ENCODE data around the gene NABP1. TPM values are rescaled to one million over a fixed set of nuclear protein-coding genes. Genes with fewer than 3 reads are reported as not detected.

NABP1 gene
- total RNA-seq, 1 donor from 2014 or later = 13.5 TPM

DNA sequence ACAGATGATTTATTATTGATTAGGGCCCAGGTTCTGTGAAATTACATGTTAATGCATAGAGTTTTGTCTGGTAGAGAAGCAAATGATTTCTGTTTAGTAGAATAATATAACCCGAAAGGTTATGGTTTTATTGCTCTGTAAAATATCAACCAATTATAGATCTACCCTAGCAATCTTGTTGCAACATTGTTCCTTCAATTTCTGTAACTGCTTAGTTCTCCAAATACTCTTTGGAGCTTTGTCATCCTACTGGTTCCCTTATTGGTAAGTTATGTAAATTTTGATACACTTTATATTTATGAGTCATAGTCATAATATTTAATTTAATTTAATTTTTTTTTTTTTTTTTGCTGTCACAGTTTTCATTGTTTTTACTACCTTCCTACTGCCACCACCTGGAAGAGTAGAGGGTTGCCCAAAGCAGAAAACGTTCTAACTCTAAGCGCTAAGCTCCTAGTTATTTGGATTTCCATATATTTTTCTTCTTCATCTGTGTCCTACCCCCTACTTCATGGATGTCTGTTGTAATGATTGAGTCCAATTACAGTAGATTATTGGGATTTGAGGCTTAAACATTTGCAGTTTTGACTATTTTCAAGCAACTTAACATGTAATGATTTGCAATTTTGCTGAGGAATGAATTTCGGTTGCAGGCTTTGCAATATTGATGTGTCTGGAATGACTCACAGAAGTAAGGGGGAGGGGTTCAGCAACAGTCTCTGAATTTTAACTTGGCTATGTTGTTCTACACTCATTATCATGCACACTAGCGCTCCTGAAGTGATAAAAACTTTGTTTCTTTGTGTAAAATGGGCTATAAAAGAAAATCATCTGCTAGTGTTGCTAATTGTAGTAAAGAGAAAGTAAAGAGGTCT lies 51.1 kb downstream of the NABP1 start:
- no peak for DNase-seq (ENCODE audit: low spot score in 2 of 2, unreplicated experiment in 2 of 2)
- no peaks in the 10 kb centered on the region for H3K27me3 Mint-ChIP-seq (ENCODE audit: low read depth)
- no peak overlapping the region for H3K4me3 Mint-ChIP-seq
- H3K9me3 Mint-ChIP-seq = no peaks in the 10 kb centered on the region
- no peaks in the 10 kb centered on the region for H3K36me3 Mint-ChIP-seq
- no peaks in the 10 kb centered on the region for H3K4me1 Mint-ChIP-seq
- H3K27ac Mint-ChIP-seq = no peak overlapping the region
- TF ChIP-seq, protein P1, sequence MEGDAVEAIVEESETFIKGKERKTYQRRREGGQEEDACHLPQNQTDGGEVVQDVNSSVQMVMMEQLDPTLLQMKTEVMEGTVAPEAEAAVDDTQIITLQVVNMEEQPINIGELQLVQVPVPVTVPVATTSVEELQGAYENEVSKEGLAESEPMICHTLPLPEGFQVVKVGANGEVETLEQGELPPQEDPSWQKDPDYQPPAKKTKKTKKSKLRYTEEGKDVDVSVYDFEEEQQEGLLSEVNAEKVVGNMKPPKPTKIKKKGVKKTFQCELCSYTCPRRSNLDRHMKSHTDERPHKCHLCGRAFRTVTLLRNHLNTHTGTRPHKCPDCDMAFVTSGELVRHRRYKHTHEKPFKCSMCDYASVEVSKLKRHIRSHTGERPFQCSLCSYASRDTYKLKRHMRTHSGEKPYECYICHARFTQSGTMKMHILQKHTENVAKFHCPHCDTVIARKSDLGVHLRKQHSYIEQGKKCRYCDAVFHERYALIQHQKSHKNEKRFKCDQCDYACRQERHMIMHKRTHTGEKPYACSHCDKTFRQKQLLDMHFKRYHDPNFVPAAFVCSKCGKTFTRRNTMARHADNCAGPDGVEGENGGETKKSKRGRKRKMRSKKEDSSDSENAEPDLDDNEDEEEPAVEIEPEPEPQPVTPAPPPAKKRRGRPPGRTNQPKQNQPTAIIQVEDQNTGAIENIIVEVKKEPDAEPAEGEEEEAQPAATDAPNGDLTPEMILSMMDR (IDR thresholded peaks at IDR 0.05; ENCODE audit: unreplicated experiment) = no peak

DNA sequence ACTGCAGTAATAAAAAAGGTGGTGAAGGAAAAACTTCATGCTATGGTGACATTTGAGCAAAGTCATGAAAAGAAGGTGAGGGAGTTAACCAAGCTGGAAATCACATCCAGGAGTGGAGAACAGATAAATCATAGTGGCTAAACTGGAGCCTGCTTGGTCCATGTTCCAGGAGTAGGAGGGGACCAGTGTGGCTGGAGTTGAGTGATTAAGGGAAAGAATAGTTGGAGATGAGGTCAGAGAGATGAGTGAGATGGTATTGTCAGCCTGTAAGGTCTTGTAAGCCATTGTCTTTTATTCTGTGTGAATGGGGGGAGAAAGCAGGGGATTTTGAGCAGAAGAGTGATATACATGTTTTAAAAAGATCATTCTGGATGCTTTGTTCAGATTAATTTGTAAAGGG lies 52.3 kb downstream of the NABP1 start:
- Mint-ChIP-seq H3K27me3 (ENCODE audit: low read depth) (no peaks in the 10 kb centered on the region), H3K9me3 (no peaks in the 10 kb centered on the region), H3K27ac (no peak overlapping the region), H3K4me1 (no peaks in the 10 kb centered on the region), H3K4me3 (no peak overlapping the region), H3K36me3 (no peaks in the 10 kb centered on the region)
- DNase-seq (ENCODE audit: low spot score in 2 of 2, unreplicated experiment in 2 of 2) = no peak
- TF ChIP-seq, protein P1 (IDR thresholded peaks at IDR 0.05; ENCODE audit: unreplicated experiment) = no peak

Other genes starting within 250 kb of the NABP1 start
- gene CAVIN2, start 169.0 kb downstream of the NABP1 start, total RNA-seq = 0.72 to 0.96 TPM (median 0.80 TPM) in 3 replicates